Activated T-cell treated with anti-CD3 and anti-CD28 coated beads, Interleukin-2, amount 50 U/mL, for 24 hours (primary cell): ENCODE data around the gene CWF19L2.

ENCODE experiments used
- DNase-seq: peaks from one replicate; pipeline ENCODE4 v3.0.0-alpha.2; 2020
- H3K27ac Mint-ChIP-seq: 2 replicates; pipeline ENCODE4 v1.8.0; 2020; ENCODE audit warnings: mild to moderate bottlenecking, mixed read lengths
- H3K27me3 Mint-ChIP-seq: 2 replicates; pipeline ENCODE4 v1.8.0; 2020; ENCODE audit warnings: mixed read lengths
- H3K36me3 Mint-ChIP-seq: 2 replicates; pipeline ENCODE4 v1.8.0; 2020; ENCODE audit warnings: low read depth, mixed read lengths
- H3K4me1 Mint-ChIP-seq: 2 replicates; pipeline ENCODE4 v1.8.0; 2020; ENCODE audit warnings: low read depth, mixed read lengths
- H3K4me3 Mint-ChIP-seq: 2 replicates; pipeline ENCODE4 v1.8.0; 2020; ENCODE audit warnings: mild to moderate bottlenecking, moderate library complexity, mixed read lengths
- H3K9me3 Mint-ChIP-seq: 2 replicates; pipeline ENCODE4 v1.8.0; 2020; ENCODE audit warnings: mixed read lengths

The CWF19L2 gene

GRCh38 chr11:107307991-107308390 lies 149.6 kb downstream of the CWF19L2 start:
- no peak overlapping the region for H3K27ac Mint-ChIP-seq
- peaks cover 80% of the 10 kb centered on the region for H3K36me3 Mint-ChIP-seq
- no peaks in the 10 kb centered on the region for H3K9me3 Mint-ChIP-seq
- DNase-seq, result no peak
- no peak overlapping the region for H3K4me3 Mint-ChIP-seq
- no peaks in the 10 kb centered on the region for H3K4me1 Mint-ChIP-seq
- H3K27me3 Mint-ChIP-seq, result no peaks in the 10 kb centered on the region

- no peak for DNase-seq
- H3K36me3 Mint-ChIP-seq, result peaks cover 87% of the 10 kb centered on the region
- H3K27me3 Mint-ChIP-seq, result no peaks in the 10 kb centered on the region
Measured at GRCh38 chr11:107301878-107302277, 155.7 kb downstream of the CWF19L2 start.

GRCh38 chr11:107293677-107294344 lies 163.8 kb downstream of the CWF19L2 start:
- Mint-ChIP-seq H3K9me3 (peaks cover 24% of the 10 kb centered on the region), H3K27ac (no peak overlapping the region), H3K27me3 (no peaks in the 10 kb centered on the region), H3K4me3 (no peak overlapping the region), H3K36me3 (peaks cover 57% of the 10 kb centered on the region), H3K4me1 (no peaks in the 10 kb centered on the region)
- DNase-seq, result no peak

More at GRCh38 chr11:107301878-107302277, 155.7 kb downstream of the CWF19L2 start:
- peaks cover 10% of the 10 kb centered on the region for H3K9me3 Mint-ChIP-seq
- H3K4me1 Mint-ChIP-seq, result no peaks in the 10 kb centered on the region
- no peak overlapping the region for H3K27ac Mint-ChIP-seq
- H3K4me3 Mint-ChIP-seq, result no peak overlapping the region

- no peaks in the 10 kb centered on the region for H3K27me3 Mint-ChIP-seq
- H3K4me1 Mint-ChIP-seq, result no peaks in the 10 kb centered on the region
- DNase-seq, result no peak
- H3K4me3 Mint-ChIP-seq, result no peak overlapping the region
- no peak overlapping the region for H3K27ac Mint-ChIP-seq
- peaks cover 38% of the 10 kb centered on the region for H3K9me3 Mint-ChIP-seq
- H3K36me3 Mint-ChIP-seq, result no peaks in the 10 kb centered on the region
Measured at GRCh38 chr11:107282195-107282594, 175.4 kb downstream of the CWF19L2 start.
